Urinary bladder (tissue), 4 donors: ENCODE data around the gene ATXN1. TPM values are rescaled to one million over a fixed set of nuclear protein-coding genes. Genes with fewer than 3 reads are reported as not detected.

Experiments used
- DNase-seq: peaks from one replicate; pipeline ENCODE4 v3.0.0-alpha.2; 2015; ENCODE audit errors: extremely low spot score
- H3K27ac ChIP-seq: one replicate; pipeline ENCODE4 v1.5.1; 2013; ENCODE audit warnings: low read depth, mild to moderate bottlenecking, moderate library complexity
- H3K36me3 ChIP-seq: one replicate; pipeline ENCODE4 v1.6.1; 2013; ENCODE audit warnings: mild to moderate bottlenecking, moderate library complexity; ENCODE audit not compliant: insufficient read depth
- H3K4me1 ChIP-seq: one replicate; pipeline ENCODE4 v1.6.1; 2013; ENCODE audit warnings: mild to moderate bottlenecking, moderate library complexity; ENCODE audit not compliant: insufficient read depth
- H3K4me3 ChIP-seq: one replicate; pipeline ENCODE4 v1.5.1; 2013; ENCODE audit warnings: low read depth, low read length
- WGBS: extraction: QIAGEN DNeasy Blood & Tissue Kit; methylation state at CpG from one replicate; pipeline ENCODE4 v1.1.7; 2013; 5-methylcytosine and 5-hydroxymethylcytosine counted together
- polyA plus RNA-seq: library from polyadenylated mRNA; stranded (reverse); fragments of 200-250 nt; gene quantifications from one replicate; pipeline ENCODE4 v1.2.3, GENCODE V29; 2013
- total RNA-seq: library from RNA; depleted of rRNA; stranded (reverse); fragments of >200 nt; gene quantifications from one replicate; pipeline ENCODE4 v1.2.3, GENCODE V29; 2014
- donor health status: healthy with polysubstance abuse.
- donor health status: healthy.

Gene ATXN1
- total and polyA plus RNA-seq, 2 donors: 15.8 to 137 TPM

- Histone ChIP-seq H3K4me1 (no peaks in the 10 kb centered on the region), H3K36me3 (no peaks in the 10 kb centered on the region), H3K4me3 (no peak overlapping the region), H3K27ac (no peak overlapping the region)
- no peak for DNase-seq
- 92% methylated on average over 2 of the region's 2 CpGs for WGBS
Measured at GRCh38 chr6:16773362-16773761, 12.1 kb upstream of the ATXN1 start.

GRCh38 chr6:16770701-16771569 lies 9.7 kb upstream of the ATXN1 start:
- Histone ChIP-seq H3K36me3 (no peaks in the 10 kb centered on the region), H3K4me1 (no peaks in the 10 kb centered on the region), H3K27ac (no peak overlapping the region), H3K4me3 (no peak overlapping the region)
- 43% methylated on average over 16 of the region's 16 CpGs for WGBS
- no peak for DNase-seq

- WGBS: 30% methylated on average over 5 of the region's 5 CpGs
- H3K36me3 ChIP-seq: no peaks in the 10 kb centered on the region
- H3K4me3 ChIP-seq: no peak overlapping the region
- DNase-seq: no peak
- no peak overlapping the region for H3K27ac ChIP-seq
- H3K4me1 ChIP-seq: no peaks in the 10 kb centered on the region
Measured at GRCh38 chr6:16769986-16770376, 8.7 kb upstream of the ATXN1 start.

GRCh38 chr6:16769131-16769985 lies 8.1 kb upstream of the ATXN1 start:
- Histone ChIP-seq H3K27ac (no peak overlapping the region), H3K36me3 (no peaks in the 10 kb centered on the region), H3K4me3 (no peak overlapping the region), H3K4me1 (no peaks in the 10 kb centered on the region)
- 28% methylated on average over 8 of the region's 8 CpGs for WGBS
- DNase-seq: no peak

DNA sequence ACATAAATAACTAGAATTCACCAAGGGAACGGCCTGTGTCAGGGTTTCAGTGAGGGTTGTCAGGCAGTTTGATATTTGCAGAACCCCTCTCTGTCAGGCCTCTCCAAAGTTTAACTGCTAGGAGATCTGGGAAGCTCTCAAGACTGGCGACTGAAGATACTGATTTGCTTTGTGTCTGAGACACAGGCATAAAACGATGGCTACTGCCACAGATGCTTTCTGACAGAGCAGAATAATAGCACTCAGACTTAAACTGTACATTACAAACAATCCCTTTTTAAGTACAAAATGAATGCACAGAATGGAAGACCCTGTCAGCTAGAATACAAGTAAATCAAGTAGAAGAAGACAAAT lies 7.2 kb upstream of the ATXN1 start:
- 50% methylated on average over 3 of the region's 3 CpGs for WGBS
- Histone ChIP-seq H3K27ac (no peak overlapping the region), H3K4me1 (no peaks in the 10 kb centered on the region)

DNA sequence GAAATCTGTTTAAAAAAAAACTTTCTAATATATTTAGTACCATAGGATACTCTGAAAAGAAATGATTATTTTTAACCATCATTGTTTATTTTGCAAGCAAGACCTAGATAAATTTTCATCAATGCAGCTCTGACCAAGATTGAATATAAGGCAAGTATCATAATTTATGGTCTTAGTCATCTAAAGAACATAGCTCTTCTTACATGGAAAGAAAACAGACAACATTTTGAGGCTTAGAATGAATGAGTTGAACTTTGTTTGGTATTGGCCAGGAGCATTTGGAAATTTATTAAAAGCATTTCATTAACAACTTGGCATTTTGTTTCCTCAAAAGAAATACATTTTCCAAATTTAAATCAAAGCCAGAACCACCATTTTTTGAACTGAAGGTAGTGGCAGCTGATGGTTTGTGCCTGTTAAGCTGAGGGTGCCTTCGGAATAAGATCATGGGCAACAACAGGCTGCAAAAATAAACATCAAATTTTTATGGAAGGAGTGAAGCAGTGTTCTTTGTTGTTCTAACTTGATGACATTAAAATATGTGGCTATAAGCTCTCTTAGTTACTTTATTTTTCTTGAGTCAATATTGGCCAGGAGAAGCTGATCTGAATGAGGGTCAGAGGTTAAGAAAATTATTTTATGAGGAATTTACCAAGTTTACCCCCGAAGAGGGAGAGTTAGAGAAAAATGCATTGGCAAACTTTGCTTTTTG lies 6.7 kb upstream of the ATXN1 start:
- Histone ChIP-seq H3K4me3 (no peak overlapping the region), H3K36me3 (no peaks in the 10 kb centered on the region), H3K4me1 (no peaks in the 10 kb centered on the region), H3K27ac (no peak overlapping the region)
- 34% methylated on average over 2 of the region's 2 CpGs for WGBS
- DNase-seq: no peak

More for the DNA sequence above, 7.2 kb upstream of the ATXN1 start:
- Histone ChIP-seq H3K36me3 (no peaks in the 10 kb centered on the region), H3K4me3 (no peak overlapping the region)
- no peak for DNase-seq

DNA sequence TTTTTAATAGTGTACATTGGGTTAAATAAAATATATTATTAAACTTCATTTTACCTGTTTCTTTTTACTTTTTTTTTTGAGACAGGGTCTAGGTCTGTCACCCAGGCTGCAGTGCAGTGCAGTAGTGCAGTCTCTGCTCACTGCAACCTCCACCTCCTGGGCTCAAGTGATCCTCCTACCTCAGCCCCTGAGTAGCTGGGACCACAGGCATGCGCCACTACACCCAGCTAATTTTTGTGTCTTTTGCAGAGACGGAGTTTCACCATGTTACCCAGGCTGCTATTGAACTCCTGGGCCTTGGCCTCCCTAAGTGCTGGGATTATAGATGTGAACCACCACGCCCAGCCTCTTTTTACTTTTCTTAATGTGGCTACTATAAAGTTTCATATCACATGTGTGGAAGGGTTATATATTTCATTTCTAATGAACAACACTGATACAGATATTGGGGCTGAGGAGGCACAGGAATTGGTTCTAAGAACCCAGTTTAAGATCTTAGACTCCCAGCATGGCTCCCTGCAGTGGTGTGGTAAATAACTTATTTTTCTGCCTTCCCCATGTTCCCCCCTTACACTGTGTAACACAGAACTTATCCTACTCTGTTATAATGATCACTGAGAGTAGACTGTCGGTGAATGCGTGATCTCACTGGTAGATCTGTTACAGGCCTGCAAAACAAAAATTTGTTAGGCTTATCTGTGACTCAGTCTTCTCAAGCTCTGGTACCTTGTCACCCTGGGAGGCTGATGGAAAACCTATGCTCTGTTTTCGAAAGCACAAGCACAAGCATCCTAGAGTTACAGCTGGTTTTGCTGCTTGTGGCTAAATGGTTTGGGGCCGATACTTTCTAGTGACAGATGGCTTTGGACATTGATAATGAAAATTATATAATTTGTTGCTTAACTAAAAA lies 5.8 kb upstream of the ATXN1 start:
- H3K36me3 ChIP-seq: no peaks in the 10 kb centered on the region
- DNase-seq: no peak
- 83% methylated on average over 7 of the region's 7 CpGs for WGBS
- no peak overlapping the region for H3K27ac ChIP-seq
- H3K4me3 ChIP-seq: no peak overlapping the region
- no peaks in the 10 kb centered on the region for H3K4me1 ChIP-seq

- Histone ChIP-seq H3K4me3 (no peak overlapping the region), H3K36me3 (no peaks in the 10 kb centered on the region), H3K4me1 (no peaks in the 10 kb centered on the region), H3K27ac (no peak overlapping the region)
- WGBS: 47% methylated on average over 1 of the region's 1 CpG
- DNase-seq: no peak
Measured at GRCh38 chr6:16766043-16766536, 4.8 kb upstream of the ATXN1 start.

GRCh38 chr6:16765235-16765634 lies 4.0 kb upstream of the ATXN1 start:
- no peak overlapping the region for H3K27ac ChIP-seq
- no peak overlapping the region for H3K4me3 ChIP-seq
- WGBS: 88% methylated on average over 3 of the region's 3 CpGs
- no peak for DNase-seq
- no peaks in the 10 kb centered on the region for H3K36me3 ChIP-seq
- H3K4me1 ChIP-seq: no peaks in the 10 kb centered on the region

DNA sequence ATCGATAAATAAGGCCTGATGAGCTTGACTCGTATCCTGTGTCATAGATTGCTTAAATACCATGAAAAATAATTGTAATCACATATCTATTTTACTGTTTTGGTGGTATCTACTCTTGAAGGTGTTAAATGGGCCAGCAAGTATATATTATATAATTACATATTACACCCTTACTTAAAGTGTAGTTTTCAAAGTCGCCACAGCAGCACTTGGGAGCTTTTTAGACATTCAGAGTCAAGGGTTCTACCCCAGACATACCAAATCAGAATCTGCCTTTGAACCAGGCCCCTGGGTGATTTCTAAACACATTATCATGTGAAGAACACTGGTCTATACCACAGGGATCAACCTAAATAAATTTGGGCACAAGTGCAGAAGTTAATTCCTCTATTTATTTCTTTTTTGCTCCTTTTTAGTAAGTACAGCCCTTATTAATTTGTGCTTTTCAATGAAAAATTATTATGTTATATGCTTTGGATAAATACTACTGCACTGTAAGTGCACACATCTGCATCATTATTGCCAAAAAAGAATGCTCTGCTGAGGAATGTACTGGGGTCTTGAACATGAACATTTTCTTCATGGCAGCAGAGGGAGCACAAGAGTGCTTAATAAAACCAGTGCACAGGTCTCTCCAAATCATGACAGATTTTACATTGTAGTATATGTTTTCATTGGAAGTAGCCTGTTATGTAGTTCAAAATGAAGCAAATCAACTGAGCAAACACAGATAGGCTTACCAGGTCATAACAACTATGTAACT lies 3.1 kb upstream of the ATXN1 start:
- Histone ChIP-seq H3K4me3 (no peak overlapping the region), H3K27ac (no peak overlapping the region), H3K36me3 (no peaks in the 10 kb centered on the region), H3K4me1 (no peaks in the 10 kb centered on the region)
- 72% methylated on average over 3 of the region's 3 CpGs for WGBS
- DNase-seq: no peak

- DNase-seq: no peak
- WGBS: 1% methylated on average over 32 of the region's 32 CpGs
- Histone ChIP-seq H3K4me3 (peak overlapping the region; percentile 99), H3K36me3 (no peaks in the 10 kb centered on the region), H3K4me1 (no peaks in the 10 kb centered on the region), H3K27ac (peak overlapping the region; percentile 80)
Measured at GRCh38 chr6:16762550-16763477, 1.6 kb upstream of the ATXN1 start.
